Thyroid gland (tissue), 4 donors: Measurements from ENCODE around the gene NPBWR2.

Experiments used
- CTCF ChIP-seq, 6 experiments: fragments of 200-600 bp in 3 of 6; fragments of 450-650 bp in 3 of 6; sonication (generic) in 3 of 6; IDR thresholded peaks; one replicate each; pipeline ENCODE4 v1.5.1; 2016 to 2019; ENCODE audit warnings: antibody characterized with exemption in 6 of 6, mild to moderate bottlenecking in 2 of 6, inconsistent platforms in 1 of 6, moderate library complexity in 1 of 6
- POLR2A ChIP-seq, 2 donors: fragments of 450-650 bp; IDR thresholded peaks; one replicate each; pipeline ENCODE4 v1.6.1; 2017; ENCODE audit warnings: antibody characterized with exemption in 2 of 2, mild to moderate bottlenecking in 2 of 2, moderate library complexity in 1 of 2

- TF ChIP-seq CTCF (IDR thresholded peaks at IDR 0.05) (no peak), POLR2A (IDR thresholded peaks at IDR 0.05) (no peak)
These were observed 14.2 kb upstream of the NPBWR2 start for GRCh38 chr20:64121586-64121985.
